CD4-positive, alpha-beta T cell treated with Interleukin-17A for 4 hours (primary cell): ENCODE measurements around the gene MTUS2.

Experiments
- DNase-seq: peaks from one replicate; pipeline ENCODE4 v3.0.0-alpha.2; 2020; ENCODE audit warnings: mixed read lengths

The MTUS2 gene

GRCh38 chr13:29513002-29513980 is 693.2 kb downstream of the MTUS2 start:
- DNase-seq: no peak

GRCh38 chr13:29513981-29514719 is 694.0 kb downstream of the MTUS2 start:
- DNase-seq: no peak

GRCh38 chr13:29514720-29515310 is 694.7 kb downstream of the MTUS2 start:
- DNase-seq: no peak

GRCh38 chr13:29515372-29515771 is 695.2 kb downstream of the MTUS2 start:
- no peak for DNase-seq

GRCh38 chr13:29516012-29516411 is 695.9 kb downstream of the MTUS2 start:
- DNase-seq: no peak

GRCh38 chr13:29516880-29517279 is 696.7 kb downstream of the MTUS2 start:
- DNase-seq: no peak

GRCh38 chr13:29519921-29520320 is 699.8 kb downstream of the MTUS2 start:
- DNase-seq: no peak

DNA sequence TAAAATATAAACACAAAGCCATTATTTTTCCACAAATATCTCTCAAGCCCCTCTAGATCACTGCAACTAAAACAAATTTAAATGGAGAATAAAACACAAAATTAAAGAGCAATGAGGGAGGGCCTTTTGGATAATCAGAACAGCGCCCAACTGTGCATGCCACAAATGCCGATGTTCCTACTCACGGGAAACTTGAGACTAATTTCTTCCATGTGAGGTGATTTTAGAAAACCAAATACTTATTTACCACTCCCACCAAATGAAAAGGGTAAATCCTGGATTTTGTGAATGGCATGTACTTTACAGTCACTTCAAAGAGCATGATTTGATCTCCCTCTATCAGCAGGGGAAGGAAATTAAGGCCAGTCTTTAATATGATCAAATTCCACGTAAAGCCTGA is 700.5 kb downstream of the MTUS2 start:
- DNase-seq: no peak

- no peak for DNase-seq
Measured at GRCh38 chr13:29521336-29521735, 701.2 kb downstream of the MTUS2 start.

DNA sequence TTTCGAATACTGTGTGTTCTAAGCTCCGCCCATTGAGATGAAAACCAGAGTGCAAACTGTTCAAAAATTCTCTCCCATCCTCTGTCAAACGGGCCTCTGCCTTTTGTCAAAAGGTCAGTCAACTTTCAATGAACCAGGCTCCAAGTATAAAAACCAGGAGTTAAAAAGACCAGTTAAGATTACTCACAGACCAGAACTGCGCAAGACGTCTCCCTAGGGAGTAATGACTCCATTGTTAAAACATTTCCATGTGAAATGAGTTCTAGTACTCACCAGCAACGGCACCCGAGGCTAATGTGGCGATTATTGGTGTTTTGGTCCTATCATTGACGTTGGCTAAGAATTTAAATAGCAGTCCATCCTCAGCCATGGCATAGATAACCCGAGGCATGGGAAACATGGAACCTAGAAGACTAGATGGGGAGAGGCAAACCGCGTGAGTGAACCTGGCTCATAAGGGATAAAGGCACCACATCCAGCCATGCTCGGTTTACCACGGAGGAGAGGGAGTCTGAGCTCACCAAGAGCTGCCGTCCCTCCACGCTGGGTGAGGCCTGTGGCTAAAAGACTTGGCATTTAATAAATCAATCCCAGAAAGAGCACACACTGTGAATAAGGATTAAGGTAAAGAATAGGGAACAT is 702.0 kb downstream of the MTUS2 start:
- DNase-seq: no peak

- DNase-seq: no peak
Measured at GRCh38 chr13:29523199-29523961, 703.2 kb downstream of the MTUS2 start.

DNA sequence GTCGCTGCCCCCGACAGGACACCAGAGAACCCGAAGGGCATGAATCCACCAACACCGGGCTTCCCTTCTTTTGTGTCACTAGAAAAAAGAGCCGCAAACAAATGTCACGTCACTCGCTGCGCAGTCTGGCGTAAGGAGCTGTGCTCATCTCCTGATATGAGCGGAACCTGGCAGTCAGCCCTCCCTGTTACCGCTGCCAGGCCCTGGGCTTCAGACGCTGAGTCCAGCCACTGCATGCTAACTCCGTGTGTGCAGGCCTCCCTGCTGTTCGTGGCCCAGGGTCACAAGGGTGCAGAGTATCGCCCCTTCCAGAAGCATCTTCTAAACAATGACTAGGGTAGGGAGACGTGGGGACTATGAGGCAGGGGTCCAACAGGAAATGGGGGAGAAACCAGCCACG is 704.0 kb downstream of the MTUS2 start:
- DNase-seq: no peak

DNA sequence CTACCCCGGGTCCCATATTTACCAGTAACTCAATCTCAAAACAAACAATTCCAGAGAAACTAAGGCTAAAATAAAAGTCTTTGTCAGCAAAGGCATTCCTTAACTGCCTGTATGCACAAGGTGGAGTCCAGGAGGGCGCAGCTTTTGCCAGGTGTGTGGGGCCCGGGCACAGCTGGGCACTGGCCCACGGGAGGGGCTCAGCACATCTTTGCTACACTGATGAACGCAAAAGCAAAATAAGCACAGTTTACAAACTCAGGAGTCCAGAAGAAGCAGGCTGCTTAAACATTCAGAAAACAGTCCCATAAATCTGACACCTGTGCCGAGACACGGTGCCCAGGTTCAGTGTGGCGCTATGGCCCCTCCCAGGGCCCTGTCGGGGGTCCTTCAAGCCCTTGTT is 704.5 kb downstream of the MTUS2 start:
- no peak for DNase-seq

DNA sequence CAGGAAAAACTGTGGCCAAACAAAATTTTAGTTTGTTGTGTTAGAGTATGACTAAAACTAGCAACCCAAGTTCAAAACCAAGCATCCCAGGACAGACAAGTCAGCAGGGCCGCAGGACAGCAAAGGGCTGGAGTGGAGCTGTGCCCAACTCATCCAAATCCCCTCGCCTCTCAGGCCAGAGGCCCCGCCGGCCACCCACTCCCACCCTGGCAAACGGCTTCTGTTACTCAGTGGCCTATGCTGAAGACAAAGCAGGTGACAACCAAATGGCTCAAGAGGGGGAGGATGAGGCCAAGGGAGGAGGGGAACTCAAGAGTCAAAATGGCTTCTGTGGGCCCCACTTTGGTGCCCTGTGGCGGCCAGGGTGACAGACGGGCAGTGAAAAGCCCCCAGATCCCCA is 705.6 kb downstream of the MTUS2 start:
- DNase-seq: no peak

DNA sequence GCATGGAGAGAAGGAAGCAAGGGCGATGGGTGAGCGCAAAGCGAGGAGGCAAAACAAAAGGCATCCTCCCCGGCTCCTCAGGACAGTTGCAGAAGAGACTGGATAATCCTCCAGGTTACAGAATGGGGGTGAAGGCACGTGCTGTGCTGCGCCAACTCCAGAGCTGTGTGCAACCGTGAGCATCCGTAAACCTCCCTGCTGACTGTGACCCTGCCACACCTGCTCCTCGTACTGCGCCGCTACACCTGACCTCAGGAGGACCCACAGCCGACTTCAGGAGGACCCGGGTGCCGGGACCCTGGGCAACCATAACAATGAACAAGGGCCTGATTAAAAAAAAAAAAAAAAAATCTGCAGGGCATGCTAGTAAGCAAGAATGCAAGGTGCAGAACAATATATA is 706.6 kb downstream of the MTUS2 start:
- no peak for DNase-seq

DNA sequence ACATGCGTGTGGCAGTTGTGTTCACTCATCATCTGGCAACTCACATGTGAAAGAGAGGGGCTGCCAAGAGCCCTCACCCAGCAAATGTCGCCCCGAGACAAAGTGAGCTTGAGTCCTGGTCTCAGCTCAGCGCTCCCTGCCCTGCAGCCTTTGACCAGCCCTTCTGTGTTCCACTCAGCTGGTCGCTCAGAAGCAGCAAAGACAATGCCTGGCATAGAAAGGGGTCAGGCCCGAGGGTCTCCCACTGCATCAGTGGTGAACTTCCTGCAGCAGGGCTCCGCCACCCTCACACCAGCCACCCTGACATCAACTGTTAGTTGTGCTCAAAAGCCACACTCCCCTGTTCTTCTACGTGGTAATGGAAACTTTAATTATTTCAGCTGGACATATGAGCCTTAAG is 707.4 kb downstream of the MTUS2 start:
- no peak for DNase-seq

DNA sequence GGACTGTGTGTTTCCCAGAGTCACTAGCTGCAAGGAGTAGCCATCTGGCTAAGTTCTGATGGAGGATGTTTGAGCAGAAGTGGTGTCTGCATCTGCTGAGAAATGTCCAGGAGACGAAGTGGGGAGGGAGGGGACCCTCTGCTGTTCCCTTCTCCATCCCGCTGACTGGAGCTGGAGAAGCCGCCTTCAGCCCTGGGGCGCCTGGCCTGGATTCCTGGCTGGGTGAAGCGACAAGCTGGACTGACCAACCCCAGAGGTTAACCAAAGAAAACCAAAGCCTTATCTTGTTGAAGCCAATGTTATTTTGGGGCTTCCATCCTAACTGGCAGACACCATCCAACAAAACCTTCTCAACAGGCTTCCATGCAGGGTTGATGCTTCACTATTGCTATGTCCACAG is 707.8 kb downstream of the MTUS2 start:
- no peak for DNase-seq

GRCh38 chr13:29529754-29530153 is 709.6 kb downstream of the MTUS2 start:
- no peak for DNase-seq

- no peak for DNase-seq
Measured at GRCh38 chr13:29530901-29531300, 710.8 kb downstream of the MTUS2 start.

DNA sequence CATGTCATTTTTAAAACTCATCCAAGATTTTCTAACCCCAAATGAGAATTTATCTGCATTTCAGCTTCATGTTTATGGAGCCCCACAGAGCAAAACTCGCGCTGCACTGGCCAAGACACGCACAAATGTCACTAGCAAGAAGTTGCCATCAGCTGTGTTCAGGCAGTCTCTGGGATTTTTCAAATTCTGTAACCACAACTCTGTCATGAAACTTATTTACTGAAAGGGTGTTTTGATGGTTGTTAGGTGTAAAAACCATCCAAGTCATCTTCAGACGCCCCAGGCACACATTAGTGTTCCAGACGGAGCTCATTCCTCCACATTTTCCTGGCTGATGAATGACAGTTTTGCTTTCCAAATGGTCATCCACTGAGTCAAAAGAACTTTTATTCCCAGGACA is 712.0 kb downstream of the MTUS2 start:
- no peak for DNase-seq

DNA sequence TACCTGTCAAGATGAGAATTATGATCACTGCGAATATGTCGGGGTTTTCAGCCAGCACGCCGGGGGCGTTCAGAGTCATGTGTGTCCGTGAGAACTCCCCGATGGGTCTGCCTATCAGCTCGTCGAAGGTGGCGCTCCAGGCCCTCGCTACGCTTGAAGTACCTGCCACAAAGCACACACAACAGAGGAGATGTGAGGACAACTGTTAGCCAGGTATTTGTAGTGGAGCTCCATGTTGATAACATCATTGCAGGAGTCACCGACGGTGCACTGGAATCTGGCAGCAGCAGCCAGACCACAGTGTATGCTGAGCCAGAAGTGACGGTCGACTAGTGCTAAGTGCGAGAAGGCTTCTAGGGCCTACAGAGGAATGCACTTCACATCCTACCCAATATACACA is 712.7 kb downstream of the MTUS2 start:
- DNase-seq: no peak

- DNase-seq: no peak
Measured at GRCh38 chr13:29534083-29534482, 713.9 kb downstream of the MTUS2 start.
